ENCODE results near the gene CYP2R1. TPM values are rescaled to one million over a fixed set of nuclear protein-coding genes. Genes with fewer than 3 reads are reported as not detected.
"Not testable (repeated sequence)": the region's sequence is repeated elsewhere in the genome, so short reads cannot be mapped to it uniquely, and the experiment has no call there.

CYP2R1 gene
- total RNA-seq, 1 donor from 2014 or later = 12.3 TPM

GRCh38 chr11:14873632-14874031, 18.4 kb downstream of the CYP2R1 start:
- Histone ChIP-seq H3K4me3 (no peak overlapping the region), H3K27ac (no peak overlapping the region), H3K9me3 (no peaks in the 10 kb centered on the region), H3K27me3 (no peaks in the 10 kb centered on the region), H3K36me3 (peaks cover 0 to 13% of the 10 kb centered on the region in 2 donors), H3K4me1 (no peaks in the 10 kb centered on the region)
- no peak for DNase-seq (ENCODE audit: extremely low spot score in 2 of 2)
- TF ChIP-seq POLR2A (IDR thresholded peaks at IDR 0.05) = no peak
- no peak for TF ChIP-seq CTCF (IDR thresholded peaks at IDR 0.05)
- no peak for TF ChIP-seq POLR2AphosphoS5 (IDR thresholded peaks at IDR 0.05; ENCODE audit: insufficient read depth in 1 of 2, low read depth in 1 of 2)
- intact Hi-C loops (cut with DNase I) = no loop called here

DNA sequence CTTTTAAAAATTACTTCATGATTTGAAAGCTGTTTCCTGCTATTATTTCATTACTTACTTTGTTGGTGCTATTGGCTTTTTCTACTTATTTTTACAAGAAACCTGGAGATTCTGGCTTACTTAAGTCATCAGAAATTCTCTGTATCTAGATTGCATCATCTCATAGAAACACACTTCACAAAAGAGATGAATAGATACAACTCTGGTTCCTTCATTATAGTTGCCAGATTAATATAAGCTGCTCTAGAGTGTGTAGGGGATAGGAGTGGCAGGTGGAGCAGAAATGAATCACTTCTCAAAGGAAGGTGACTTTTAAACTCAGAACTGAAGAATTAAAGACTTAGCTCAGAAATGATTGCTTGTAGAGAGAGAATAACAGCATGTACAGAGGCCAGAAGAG, 20.0 kb downstream of the CYP2R1 start:
- H3K27me3 ChIP-seq = no peaks in the 10 kb centered on the region
- TF ChIP-seq POLR2AphosphoS5 (IDR thresholded peaks at IDR 0.05; ENCODE audit: insufficient read depth in 1 of 2, low read depth in 1 of 2) (no peak), POLR2A (IDR thresholded peaks at IDR 0.05) (no peak)
- intact Hi-C loops (cut with DNase I) = no loop called here
- H3K9me3 ChIP-seq = no peaks in the 10 kb centered on the region
- no peak overlapping the region for H3K27ac ChIP-seq
- DNase-seq (ENCODE audit: extremely low spot score in 2 of 2) = no peak
- no peaks in the 10 kb centered on the region for H3K4me1 ChIP-seq
- H3K4me3 ChIP-seq = no peak overlapping the region
- H3K36me3 ChIP-seq = peaks cover 0 to 11% of the 10 kb centered on the region in 2 donors

GRCh38 chr11:14863775-14864174, 28.3 kb downstream of the CYP2R1 start:
- DNase-seq (ENCODE audit: extremely low spot score in 2 of 2); H3K4me1 ChIP-seq; H3K27me3 ChIP-seq; intact Hi-C loops (cut with DNase I); H3K9me3 ChIP-seq; H3K27ac ChIP-seq; H3K36me3 ChIP-seq; H3K4me3 ChIP-seq: not testable (repeated sequence)

GRCh38 chr11:14861680-14862079, 30.4 kb downstream of the CYP2R1 start:
- Histone ChIP-seq H3K4me1 (no peaks in the 10 kb centered on the region), H3K27ac (no peak overlapping the region), H3K9me3 (no peaks in the 10 kb centered on the region), H3K4me3 (no peak overlapping the region), H3K36me3 (no peaks in the 10 kb centered on the region), H3K27me3 (no peaks in the 10 kb centered on the region)
- no peak for TF ChIP-seq CTCF (IDR thresholded peaks at IDR 0.05)
- no peak for TF ChIP-seq POLR2A (IDR thresholded peaks at IDR 0.05)
- no peak for TF ChIP-seq POLR2AphosphoS5 (IDR thresholded peaks at IDR 0.05; ENCODE audit: insufficient read depth in 1 of 2, low read depth in 1 of 2)
- intact Hi-C loops (cut with DNase I) = no loop called here
- no peak for DNase-seq (ENCODE audit: extremely low spot score in 2 of 2)

DNA sequence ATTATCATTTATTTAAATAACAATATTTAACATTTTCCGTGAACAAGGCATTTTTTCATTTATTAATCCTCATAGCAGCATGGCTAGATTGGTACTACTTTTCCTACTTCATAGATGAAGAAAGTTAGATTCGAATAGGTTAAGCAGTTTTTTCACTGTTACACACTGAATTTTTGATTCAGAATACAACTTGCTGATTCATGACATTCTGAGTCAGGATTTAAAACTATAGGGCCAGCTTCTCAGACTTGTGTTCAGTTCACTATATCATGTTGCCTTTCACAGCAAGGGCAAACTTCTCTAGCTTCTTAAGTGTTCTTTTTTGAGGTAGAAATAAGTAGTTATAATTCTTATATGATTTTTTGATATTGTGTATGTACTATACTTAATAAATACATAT, 31.5 kb downstream of the CYP2R1 start:
- intact Hi-C loops (cut with DNase I) = no loop called here
- no peak overlapping the region for H3K4me3 ChIP-seq
- no peaks in the 10 kb centered on the region for H3K36me3 ChIP-seq
- no peaks in the 10 kb centered on the region for H3K4me1 ChIP-seq
- no peak for DNase-seq (ENCODE audit: extremely low spot score in 2 of 2)
- H3K9me3 ChIP-seq = no peaks in the 10 kb centered on the region
- H3K27ac ChIP-seq = no peak overlapping the region
- no peak for TF ChIP-seq POLR2A (IDR thresholded peaks at IDR 0.05)
- TF ChIP-seq POLR2AphosphoS5 (IDR thresholded peaks at IDR 0.05; ENCODE audit: insufficient read depth in 1 of 2, low read depth in 1 of 2) = no peak
- no peak for TF ChIP-seq CTCF (IDR thresholded peaks at IDR 0.05)
- H3K27me3 ChIP-seq = no peaks in the 10 kb centered on the region

DNA sequence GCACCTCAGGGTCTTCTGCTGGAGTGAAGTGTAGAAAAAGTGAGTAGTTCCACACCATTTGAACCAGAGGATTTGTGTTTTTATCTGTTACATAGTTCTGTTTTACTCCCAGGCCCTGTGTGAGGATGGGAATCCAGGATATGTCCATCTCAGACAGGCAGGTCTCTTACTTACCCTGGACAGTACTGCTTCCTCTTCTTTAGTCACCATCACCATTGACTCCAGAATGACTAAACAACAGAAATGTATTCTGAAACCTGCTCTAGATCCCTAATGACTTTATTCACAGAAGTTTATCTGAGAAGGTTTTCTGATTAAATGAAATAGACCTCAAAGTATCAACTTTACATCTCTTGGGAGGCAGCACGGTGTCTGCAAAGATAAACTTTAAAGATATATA, 33.6 kb downstream of the CYP2R1 start:
- intact Hi-C loops (cut with DNase I) = no loop called here
- Histone ChIP-seq H3K36me3 (no peaks in the 10 kb centered on the region), H3K9me3 (no peaks in the 10 kb centered on the region), H3K4me3 (no peak overlapping the region), H3K27ac (no peak overlapping the region), H3K4me1 (no peaks in the 10 kb centered on the region), H3K27me3 (no peaks in the 10 kb centered on the region)
- no peak for DNase-seq (ENCODE audit: extremely low spot score in 2 of 2)
- TF ChIP-seq CTCF (IDR thresholded peaks at IDR 0.05) (no peak), POLR2A (IDR thresholded peaks at IDR 0.05) (no peak), POLR2AphosphoS5 (IDR thresholded peaks at IDR 0.05; ENCODE audit: insufficient read depth in 1 of 2, low read depth in 1 of 2) (no peak)
